ENCODE measurements around the gene IGLL5. TPM values are rescaled to one million over a fixed set of nuclear protein-coding genes. Genes with fewer than 3 reads are reported as not detected.

The IGLL5 gene
- total RNA-seq, 1 experiment from 2014 or later = not detected

GRCh38 chr22:22909605-22910271 is 22.1 kb downstream of the IGLL5 start:
- in situ Hi-C loops (cut with HindIII; ENCODE audit: low sequenced_read_pairs) = no loop called here
- no peak for DNase-seq (ENCODE audit: low spot score)

DNA sequence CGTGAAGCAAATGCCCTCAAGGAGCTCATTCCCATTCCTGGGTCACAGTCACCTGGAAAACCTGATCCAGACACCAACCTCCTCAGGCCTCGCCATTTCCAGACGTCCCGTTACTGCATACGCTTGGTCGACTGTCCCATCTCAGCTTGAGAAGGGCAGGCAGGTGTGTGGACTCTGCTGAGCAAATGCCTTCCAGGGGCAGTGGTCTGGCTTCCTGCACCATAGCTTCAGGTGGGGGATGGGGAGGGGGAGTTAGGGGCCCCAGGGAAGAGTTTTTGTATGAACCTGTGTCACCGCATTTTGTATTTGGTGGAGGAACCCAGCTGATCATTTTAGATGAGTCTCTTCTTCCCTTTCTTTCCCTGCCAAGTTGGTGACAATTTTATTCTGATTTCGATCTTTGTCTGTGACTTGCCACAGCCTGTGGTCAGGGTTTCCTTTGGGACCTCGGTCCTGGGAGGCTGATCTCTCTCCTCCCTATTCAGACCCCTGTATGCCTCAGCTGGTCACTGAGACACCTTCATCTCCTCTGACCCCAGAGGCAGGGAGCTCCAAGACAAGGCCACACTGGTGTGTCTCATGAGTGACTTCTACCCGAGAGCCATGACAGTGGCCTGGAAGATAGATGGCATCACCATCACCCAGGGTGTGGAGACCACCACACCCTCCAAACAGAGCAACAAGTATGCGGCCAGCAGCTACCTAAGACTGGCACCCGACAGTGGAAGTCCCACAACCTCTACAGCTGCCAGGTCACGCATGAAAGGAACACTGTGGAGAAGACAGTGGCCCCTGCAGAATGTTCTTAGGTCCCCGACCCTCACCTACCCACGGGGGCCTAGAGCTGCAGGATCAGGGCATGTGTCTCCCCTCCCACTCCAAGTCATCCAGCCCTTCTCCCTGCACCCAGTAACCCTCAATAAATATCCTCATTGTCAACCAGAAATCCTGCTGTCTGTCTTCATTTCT is 22.9 kb downstream of the IGLL5 start:
- in situ Hi-C loops (cut with HindIII; ENCODE audit: low sequenced_read_pairs) = no loop called here
- DNase-seq (ENCODE audit: low spot score) = no peak

DNA sequence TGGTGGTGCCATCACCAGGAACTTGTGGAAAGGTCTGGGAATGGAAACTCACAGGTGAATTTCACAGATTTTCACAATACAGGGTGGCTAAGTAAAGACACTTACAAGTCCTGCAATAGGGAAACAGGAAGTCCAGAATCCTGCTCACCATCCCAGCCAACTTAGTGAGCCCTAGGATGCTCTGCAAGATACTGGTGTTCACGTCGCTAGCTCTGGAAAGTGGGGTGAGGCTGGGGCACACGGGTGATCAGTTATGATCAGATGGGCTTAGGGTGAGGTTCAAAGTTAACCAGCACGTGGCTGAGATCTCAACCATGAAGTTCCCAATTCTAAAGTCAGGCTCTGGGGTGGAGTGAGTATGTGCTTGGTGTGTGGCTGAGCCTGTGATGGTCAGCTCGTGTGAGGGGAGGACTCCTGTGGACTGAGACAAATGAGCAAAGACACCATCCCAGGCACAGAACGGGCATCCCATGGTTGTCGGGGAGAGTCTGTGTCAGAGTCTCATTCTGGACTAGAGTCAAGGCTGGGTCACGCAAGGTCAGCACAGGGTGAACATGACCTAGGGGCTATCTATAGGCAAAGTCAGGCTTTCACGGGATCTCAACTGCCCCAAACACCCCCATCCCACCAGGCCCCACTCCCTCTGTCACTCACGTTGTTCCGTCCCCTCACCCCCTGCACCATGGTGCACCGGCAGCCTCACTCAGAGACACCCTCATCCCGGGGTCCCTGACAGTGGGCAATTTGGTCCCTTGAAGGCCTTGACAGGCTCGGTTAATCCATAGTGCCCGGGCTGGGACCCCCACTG is 23.9 kb downstream of the IGLL5 start:
- DNase-seq (ENCODE audit: low spot score) = no peak
- in situ Hi-C loops (cut with HindIII; ENCODE audit: low sequenced_read_pairs) = no loop called here

GRCh38 chr22:22912135-22912987 is 24.7 kb downstream of the IGLL5 start:
- in situ Hi-C loops (cut with HindIII; ENCODE audit: low sequenced_read_pairs) = no loop called here
- no peak for DNase-seq (ENCODE audit: low spot score)

- in situ Hi-C loops (cut with HindIII; ENCODE audit: low sequenced_read_pairs) = no loop called here
- no peak for DNase-seq (ENCODE audit: low spot score)
Measured at GRCh38 chr22:22912988-22913253, 25.3 kb downstream of the IGLL5 start.

- in situ Hi-C loops (cut with HindIII; ENCODE audit: low sequenced_read_pairs) = no loop called here
- DNase-seq (ENCODE audit: low spot score) = no peak
Measured at GRCh38 chr22:22913989-22914388, 26.4 kb downstream of the IGLL5 start.

DNA sequence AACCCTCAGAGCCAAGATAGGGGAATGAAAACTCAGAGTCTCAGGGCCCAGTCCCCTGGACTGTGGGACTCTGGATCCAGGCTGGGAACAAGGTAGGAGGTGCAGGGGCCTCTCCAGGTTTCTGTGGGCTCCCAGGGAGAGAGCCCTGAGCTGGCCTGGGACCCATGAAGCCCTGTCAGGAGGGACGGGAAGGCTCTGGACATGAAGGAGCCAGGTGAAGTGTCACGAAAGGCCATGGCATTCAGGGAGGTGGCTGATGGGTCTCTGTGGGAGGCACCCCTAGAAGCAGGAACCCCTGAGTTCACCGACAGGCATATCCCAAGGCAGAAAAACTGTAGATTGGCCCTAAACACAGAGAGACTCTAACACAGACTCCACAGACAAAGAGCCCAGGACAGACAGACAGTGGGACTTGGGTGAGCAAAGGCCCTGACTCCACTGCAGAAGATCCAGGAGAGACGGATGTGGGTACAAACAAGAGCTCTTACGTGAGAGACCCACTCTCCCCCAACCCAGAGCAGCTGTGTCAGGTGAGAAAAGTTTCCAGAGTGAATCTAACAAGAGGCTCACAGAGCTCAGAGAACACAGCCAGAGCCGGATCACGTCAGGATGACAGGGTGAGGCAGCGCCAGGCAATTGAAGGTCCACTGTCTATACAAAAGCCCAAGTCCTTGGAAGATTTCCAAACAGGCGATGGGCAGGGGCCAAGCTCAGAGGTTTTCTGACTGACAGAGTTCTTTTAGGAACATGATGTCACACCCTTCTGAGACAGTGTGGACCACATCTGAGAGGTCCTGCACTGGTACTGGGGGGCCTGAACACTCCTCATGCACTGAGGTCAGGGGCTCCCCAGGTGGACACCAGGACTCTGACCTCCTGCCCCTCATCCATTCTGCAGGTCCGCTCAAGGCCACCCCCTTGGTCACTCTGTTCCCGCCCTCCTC is 27.4 kb downstream of the IGLL5 start:
- in situ Hi-C loops (cut with HindIII; ENCODE audit: low sequenced_read_pairs) = no loop called here
- no peak for DNase-seq (ENCODE audit: low spot score)

DNA sequence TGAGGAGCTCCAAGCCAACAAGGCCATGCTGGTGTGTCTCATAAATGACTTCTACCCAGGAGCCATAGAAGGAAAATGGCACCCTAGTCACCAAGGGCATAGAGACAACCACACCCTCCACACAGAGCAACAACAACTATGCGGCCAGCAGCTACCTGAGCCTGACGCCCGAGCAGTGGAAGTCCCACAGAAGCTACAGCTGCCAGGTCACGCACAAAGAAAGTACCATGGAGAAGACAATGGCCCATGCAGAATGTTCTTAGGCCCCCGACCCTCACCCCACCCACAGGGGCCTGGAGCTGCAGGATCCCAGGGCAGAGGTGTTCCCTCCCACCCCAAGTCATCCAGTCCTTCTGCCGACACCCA is 28.0 kb downstream of the IGLL5 start:
- DNase-seq (ENCODE audit: low spot score) = no peak
- in situ Hi-C loops (cut with HindIII; ENCODE audit: low sequenced_read_pairs) = no loop called here

DNA sequence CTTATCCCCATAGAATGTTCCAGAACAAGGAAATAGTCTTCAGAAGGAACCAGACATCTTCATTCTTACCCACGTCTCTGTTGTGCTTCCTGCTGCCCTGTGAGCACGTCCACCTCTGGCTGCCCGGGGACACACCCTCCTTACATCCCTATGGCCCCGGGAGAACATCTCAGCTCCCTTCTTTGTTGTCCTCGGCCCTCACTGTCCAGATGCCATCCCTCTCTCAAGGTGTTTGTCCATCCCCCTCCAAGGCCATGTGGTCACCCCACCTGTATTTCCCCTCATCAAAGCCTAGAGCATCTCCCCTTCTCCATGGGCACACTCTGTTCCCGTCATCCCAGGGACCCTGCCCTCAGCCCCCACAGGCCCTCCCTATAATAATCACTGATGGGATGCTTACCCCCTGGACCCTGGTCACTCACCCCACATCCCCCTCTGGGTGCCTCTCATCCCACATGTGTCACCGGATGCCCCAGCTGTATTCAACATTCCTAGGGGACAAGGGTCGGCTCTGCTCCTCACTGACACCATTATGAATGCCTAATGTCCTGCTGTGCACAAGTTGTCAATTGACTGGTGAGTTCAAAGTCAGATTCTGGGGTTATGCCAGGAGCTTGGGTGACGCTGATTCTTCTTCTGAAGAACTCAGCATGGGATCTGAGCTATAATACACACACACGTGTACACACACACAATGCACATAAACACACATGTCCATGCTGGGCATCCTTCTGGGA is 28.8 kb downstream of the IGLL5 start:
- DNase-seq (ENCODE audit: low spot score) = no peak
- in situ Hi-C loops (cut with HindIII; ENCODE audit: low sequenced_read_pairs) = no loop called here

- no peak for DNase-seq (ENCODE audit: low spot score)
- in situ Hi-C loops (cut with HindIII; ENCODE audit: low sequenced_read_pairs) = no loop called here
Measured at GRCh38 chr22:22916952-22917290, 29.3 kb downstream of the IGLL5 start.

DNA sequence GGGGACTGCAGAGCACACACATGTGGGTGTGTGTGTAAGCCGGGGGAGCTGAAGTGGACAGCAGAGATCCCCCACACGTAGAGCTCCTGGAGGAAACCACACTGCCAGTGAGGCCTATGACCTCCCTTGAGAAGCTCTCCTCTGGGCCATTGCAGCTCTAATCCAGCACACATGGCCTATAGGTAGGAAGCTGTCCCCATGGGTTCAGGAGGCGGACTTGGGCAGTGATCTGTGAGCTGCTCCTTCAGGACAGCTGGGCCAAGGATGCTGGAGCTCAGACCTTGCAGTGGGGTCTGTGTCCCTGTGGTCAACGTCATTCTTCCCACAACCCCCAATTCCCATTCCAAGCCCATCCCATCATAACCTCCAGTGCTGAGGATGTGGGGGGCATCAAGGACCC is 29.8 kb downstream of the IGLL5 start:
- no peak for DNase-seq (ENCODE audit: low spot score)
- in situ Hi-C loops (cut with HindIII; ENCODE audit: low sequenced_read_pairs) = no loop called here

DNA sequence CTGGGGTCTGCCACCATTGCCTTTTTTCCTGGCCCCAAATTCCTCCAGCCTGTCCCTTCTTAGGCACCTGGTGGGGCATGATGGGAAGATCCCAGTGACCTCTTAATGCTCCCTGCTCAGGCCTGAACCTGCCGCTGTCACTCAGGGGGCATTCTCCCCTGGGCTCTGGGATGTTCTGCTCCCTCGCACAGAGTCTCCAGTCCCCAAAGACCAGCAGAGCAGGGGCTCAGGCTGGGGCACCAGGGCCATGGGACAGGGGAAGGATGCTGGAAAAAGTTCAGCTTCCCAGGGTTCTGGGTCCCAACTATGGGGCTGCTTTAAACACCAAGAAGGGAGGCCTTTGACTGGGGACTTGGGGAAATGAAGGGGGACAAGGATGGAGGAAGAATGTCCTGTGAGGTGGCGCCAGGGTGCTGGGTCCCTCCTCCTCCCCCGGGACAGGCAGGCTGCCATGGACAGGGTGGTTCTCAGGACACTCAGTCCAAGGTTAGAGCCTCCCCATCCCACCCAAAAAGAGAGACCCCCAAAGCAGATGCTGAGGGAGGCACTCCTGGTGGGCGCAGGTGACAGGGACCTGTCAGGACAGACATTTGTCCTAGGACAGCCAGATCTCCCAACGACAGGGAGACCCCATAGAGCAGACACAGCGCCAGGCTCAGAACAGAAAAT is 30.8 kb downstream of the IGLL5 start:
- in situ Hi-C loops (cut with HindIII; ENCODE audit: low sequenced_read_pairs) = no loop called here
- DNase-seq (ENCODE audit: low spot score) = no peak

DNA sequence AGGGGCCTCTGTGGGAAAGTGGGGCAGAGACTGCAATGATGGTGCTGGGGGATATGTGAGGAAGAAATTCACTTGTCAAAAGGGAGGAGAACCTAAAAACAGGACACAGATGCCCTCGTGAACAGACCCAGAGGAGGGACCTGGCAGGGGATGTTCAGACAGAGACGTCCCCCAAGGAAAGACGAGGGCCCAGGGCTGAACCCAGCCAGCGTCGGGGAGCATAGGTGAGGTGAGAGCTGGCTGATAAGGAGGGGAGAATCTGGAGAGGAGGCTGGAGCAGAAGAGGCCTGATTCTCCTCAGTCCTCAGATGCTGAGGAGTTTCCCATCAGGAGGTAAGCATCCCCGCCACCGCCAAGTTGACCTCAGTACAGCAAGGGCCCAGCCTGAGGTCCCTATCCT is 31.4 kb downstream of the IGLL5 start:
- no peak for DNase-seq (ENCODE audit: low spot score)
- in situ Hi-C loops (cut with HindIII; ENCODE audit: low sequenced_read_pairs) = no loop called here

- DNase-seq (ENCODE audit: low spot score) = no peak
- in situ Hi-C loops (cut with HindIII; ENCODE audit: low sequenced_read_pairs) = no loop called here
Measured at GRCh38 chr22:22920104-22920654, 32.6 kb downstream of the IGLL5 start.

GRCh38 chr22:22920910-22921550 is 33.4 kb downstream of the IGLL5 start:
- DNase-seq (ENCODE audit: low spot score) = no peak

DNA sequence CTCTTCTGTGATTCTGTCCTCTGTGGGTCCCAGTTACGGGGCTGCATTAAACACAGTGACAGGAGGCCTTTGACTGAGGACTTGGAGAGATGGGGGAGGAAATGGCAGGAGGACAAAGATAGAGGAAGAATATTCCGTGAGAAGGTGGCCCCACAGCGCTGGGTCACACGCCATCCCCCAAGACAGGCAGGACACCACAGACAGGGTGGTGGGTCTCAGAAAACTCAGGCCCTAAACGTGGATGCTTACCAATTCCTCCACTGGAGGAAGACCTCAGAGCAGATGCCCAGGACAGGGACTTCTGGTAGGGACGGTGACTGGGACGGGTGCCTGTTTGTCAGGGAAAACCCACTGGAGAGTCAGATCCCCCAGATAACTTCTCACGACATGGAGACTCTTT is 34.0 kb downstream of the IGLL5 start:
- no peak for DNase-seq (ENCODE audit: low spot score)
- in situ Hi-C loops (cut with HindIII; ENCODE audit: low sequenced_read_pairs) = no loop called here

More at GRCh38 chr22:22920910-22921550, 33.4 kb downstream of the IGLL5 start:
- in situ Hi-C loops (cut with HindIII; ENCODE audit: low sequenced_read_pairs) = no loop called here

Measured in G401 (cell line).